HG03064 (cell line): ENCODE results near the gene ZDHHC11.
"Not testable (repeated sequence)": the region's sequence is repeated elsewhere in the genome, so short reads cannot be mapped to it uniquely, and the experiment has no call there.

Experiments used
- ATAC-seq: cut with Tn5 transposase; IDR thresholded peaks from one replicate; pipeline ENCODE4 v1.9.1; 2021; ENCODE audit warnings: low read depth; ENCODE audit not compliant: unreplicated experiment

The ZDHHC11 gene

GRCh38 chr5:845676-846601, 4.8 kb downstream of the ZDHHC11 start:
- not testable (repeated sequence) for ATAC-seq

GRCh38 chr5:845031-845675, 5.6 kb downstream of the ZDHHC11 start:
- ATAC-seq, result not testable (repeated sequence)

GRCh38 chr5:844426-844825, 6.4 kb downstream of the ZDHHC11 start:
- ATAC-seq, result not testable (repeated sequence)

GRCh38 chr5:843926-844325, 6.9 kb downstream of the ZDHHC11 start:
- not testable (repeated sequence) for ATAC-seq

- ATAC-seq, result not testable (repeated sequence)
These were observed 7.4 kb downstream of the ZDHHC11 start for GRCh38 chr5:843371-843770.

GRCh38 chr5:842402-843221, 8.2 kb downstream of the ZDHHC11 start:
- not testable (repeated sequence) for ATAC-seq

- ATAC-seq, result not testable (repeated sequence)
These were observed 9.0 kb downstream of the ZDHHC11 start for GRCh38 chr5:841531-842401.

- not testable (repeated sequence) for ATAC-seq
These were observed 9.8 kb downstream of the ZDHHC11 start for GRCh38 chr5:840974-841435.

- not testable (repeated sequence) for ATAC-seq
These were observed 10.4 kb downstream of the ZDHHC11 start for GRCh38 chr5:840118-840973.

GRCh38 chr5:838431-838851, 12.3 kb downstream of the ZDHHC11 start:
- not testable (repeated sequence) for ATAC-seq

GRCh38 chr5:837621-838121, 13.1 kb downstream of the ZDHHC11 start:
- not testable (repeated sequence) for ATAC-seq

GRCh38 chr5:835933-836612, 14.7 kb downstream of the ZDHHC11 start:
- not testable (repeated sequence) for ATAC-seq

- not testable (repeated sequence) for ATAC-seq
These were observed 16.8 kb downstream of the ZDHHC11 start for GRCh38 chr5:834013-834412.

GRCh38 chr5:828194-828593, 22.6 kb downstream of the ZDHHC11 start:
- ATAC-seq, result not testable (repeated sequence)

GRCh38 chr5:825544-825943, 25.2 kb downstream of the ZDHHC11 start:
- ATAC-seq, result not testable (repeated sequence)

GRCh38 chr5:821504-821903, 29.3 kb downstream of the ZDHHC11 start:
- no peak for ATAC-seq

- no peak for ATAC-seq
These were observed 30.5 kb downstream of the ZDHHC11 start for GRCh38 chr5:820245-820644.

GRCh38 chr5:819078-819477, 31.7 kb downstream of the ZDHHC11 start:
- ATAC-seq, result no peak
